H9 (cell line): ENCODE data around the gene TMEM120A. TPM values are rescaled to one million over a fixed set of nuclear protein-coding genes. Genes with fewer than 3 reads are reported as not detected.

ENCODE experiments used
- DNase-seq: peaks from one replicate; pipeline ENCODE4 v3.0.0-alpha.2; 2017
- H2AFZ ChIP-seq: one replicate; pipeline ENCODE4 v1.6.1; 2013; ENCODE audit warnings: mild to moderate bottlenecking, low read length, control low read depth, moderate library complexity
- H2AK5ac ChIP-seq: 2 replicates; pipeline ENCODE4 v1.6.1; 2013; ENCODE audit warnings: low read length, control low read depth, mixed read lengths; ENCODE audit not compliant: insufficient read length
- H2BK120ac ChIP-seq: one replicate; pipeline ENCODE4 v1.6.1; 2013; ENCODE audit warnings: low read depth, mild to moderate bottlenecking, low read length, control low read depth, inconsistent platforms; ENCODE audit not compliant: poor library complexity, severe bottlenecking
- H2BK12ac ChIP-seq: 2 replicates; pipeline ENCODE4 v1.6.1; 2013; ENCODE audit warnings: low read length, control low read depth, mixed read lengths, low read depth; ENCODE audit not compliant: insufficient read length
- H2BK15ac ChIP-seq: 2 replicates; pipeline ENCODE4 v1.6.1; 2013; ENCODE audit warnings: low read depth, low read length, control low read depth
- H2BK20ac ChIP-seq: one replicate; pipeline ENCODE4 v1.6.1; 2013; ENCODE audit warnings: low read depth, mild to moderate bottlenecking, low read length, control low read depth, inconsistent platforms; ENCODE audit not compliant: poor library complexity, severe bottlenecking
- H2BK5ac ChIP-seq: 2 replicates; pipeline ENCODE4 v1.6.1; 2013; ENCODE audit warnings: low read length, control low read depth, mixed read lengths; ENCODE audit not compliant: insufficient read length
- H3K14ac ChIP-seq: 2 replicates; pipeline ENCODE4 v1.6.1; 2013; ENCODE audit warnings: low read length, control low read depth; ENCODE audit not compliant: insufficient read depth
- H3K18ac ChIP-seq: 2 replicates; pipeline ENCODE4 v1.6.1; 2013; ENCODE audit warnings: low read depth, mild to moderate bottlenecking, mixed read lengths, low read length, control low read depth; ENCODE audit not compliant: insufficient read length
- H3K23ac ChIP-seq: 2 replicates; pipeline ENCODE4 v1.6.1; 2013; ENCODE audit warnings: low read length, control low read depth, mixed read lengths, low read depth; ENCODE audit not compliant: insufficient read length
- H3K23me2 ChIP-seq: 2 replicates; pipeline ENCODE4 v1.6.1; 2013; ENCODE audit warnings: low read depth, mild to moderate bottlenecking, mixed read lengths, low read length, control low read depth; ENCODE audit not compliant: insufficient read length, poor library complexity, severe bottlenecking
- H3K27ac ChIP-seq: 2 replicates; pipeline ENCODE4 v1.5.1; 2013; ENCODE audit warnings: low read length, control low read depth, mixed read lengths, low read depth; ENCODE audit not compliant: insufficient read length
- H3K27me3 ChIP-seq: 2 replicates; pipeline ENCODE4 v1.6.1; 2013; ENCODE audit warnings: low read length, control low read depth, inconsistent platforms; ENCODE audit not compliant: insufficient read depth
- H3K4ac ChIP-seq: 2 replicates; pipeline ENCODE4 v1.6.1; 2013; ENCODE audit warnings: low read depth, mild to moderate bottlenecking, control low read depth, inconsistent platforms, low read length, moderate library complexity
- H3K4me1 ChIP-seq: 2 replicates; pipeline ENCODE4 v1.6.1; 2013; ENCODE audit warnings: low read length, control low read depth, inconsistent platforms; ENCODE audit not compliant: insufficient read depth
- H3K4me2 ChIP-seq: 2 replicates; pipeline ENCODE4 v1.6.1; 2013; ENCODE audit warnings: low read length, control low read depth, mixed read lengths; ENCODE audit not compliant: insufficient read length, insufficient read depth
- H3K56ac ChIP-seq: 2 replicates; pipeline ENCODE4 v1.6.1; 2013; ENCODE audit warnings: low read depth, mild to moderate bottlenecking, mixed read lengths, low read length, control low read depth; ENCODE audit not compliant: insufficient read length
- H3K79me1 ChIP-seq: 2 replicates; pipeline ENCODE4 v1.6.1; 2013; ENCODE audit warnings: low read depth, mild to moderate bottlenecking, moderate library complexity, low read length, control low read depth, inconsistent platforms; ENCODE audit not compliant: insufficient read depth, poor library complexity, severe bottlenecking
- H3K79me2 ChIP-seq: 2 replicates; pipeline ENCODE4 v1.6.1; 2013; ENCODE audit warnings: low read length, control low read depth, inconsistent platforms; ENCODE audit not compliant: insufficient read depth
- H3K9ac ChIP-seq: 2 replicates; pipeline ENCODE4 v1.6.1; 2013; ENCODE audit warnings: low read length, control low read depth, mixed read lengths; ENCODE audit not compliant: insufficient read length; ENCODE audit errors: extremely low read depth
- H3K9me3 ChIP-seq: one replicate; pipeline ENCODE4 v1.6.1; 2013; ENCODE audit warnings: low read depth, low read length, inconsistent platforms; ENCODE audit not compliant: control insufficient read depth
- H3T11ph ChIP-seq: one replicate; pipeline ENCODE4 v1.6.1; 2013; ENCODE audit warnings: mild to moderate bottlenecking, low read length, control low read depth, inconsistent platforms
- H4K20me1 ChIP-seq: one replicate; pipeline ENCODE4 v1.6.1; 2013; ENCODE audit not compliant: control insufficient read depth, insufficient read length, insufficient read depth
- H4K5ac ChIP-seq: 2 replicates; pipeline ENCODE4 v1.6.1; 2013; ENCODE audit warnings: low read depth, mild to moderate bottlenecking, mixed read lengths, low read length, control low read depth; ENCODE audit not compliant: insufficient read length
- H4K8ac ChIP-seq: replicated peaks from 2 replicates; pipeline ENCODE4 v1.6.1; 2013; ENCODE audit warnings: low read length, control low read depth, mixed read lengths, low read depth; ENCODE audit not compliant: insufficient read length
- H4K91ac ChIP-seq: 2 replicates; pipeline ENCODE4 v1.6.1; 2013; ENCODE audit warnings: low read depth, mild to moderate bottlenecking, moderate library complexity, mixed read lengths, low read length, control low read depth; ENCODE audit not compliant: insufficient read length
- H3K27ac Mint-ChIP-seq, 3 experiments: 2 replicates in 2 of 3; 3 replicates in 1 of 3; pipeline ENCODE4 v1.8.0; 2020 to 2021; ENCODE audit warnings: mixed read lengths in 3 of 3, mild to moderate bottlenecking in 1 of 3, moderate library complexity in 1 of 3
- H3K27me3 Mint-ChIP-seq: 2 replicates; pipeline ENCODE4 v1.8.0; 2021; ENCODE audit warnings: low read depth, mild to moderate bottlenecking, moderate library complexity, mixed read lengths
- H3K36me3 Mint-ChIP-seq, 3 experiments: 2 replicates in 2 of 3; 3 replicates in 1 of 3; pipeline ENCODE4 v1.8.0; 2020 to 2021; ENCODE audit warnings: low read depth in 3 of 3, mixed read lengths in 3 of 3; ENCODE audit not compliant: insufficient read depth in 1 of 3
- H3K4me1 Mint-ChIP-seq, 2 experiments: 2 replicates each; pipeline ENCODE4 v1.8.0; 2020; ENCODE audit warnings: mixed read lengths in 2 of 2
- H3K4me3 Mint-ChIP-seq, 2 experiments: 2 replicates in 1 of 2; 3 replicates in 1 of 2; pipeline ENCODE4 v1.8.0; 2020 to 2021; ENCODE audit warnings: mild to moderate bottlenecking in 2 of 2, mixed read lengths in 2 of 2, moderate library complexity in 1 of 2
- H3K9me3 Mint-ChIP-seq, 2 experiments: 2 replicates in 1 of 2; 3 replicates in 1 of 2; pipeline ENCODE4 v1.8.0; 2020; ENCODE audit warnings: mild to moderate bottlenecking in 2 of 2, mixed read lengths in 2 of 2, moderate library complexity in 1 of 2
- CTCF ChIP-seq: fragments of 200-600 bp; sonication (generic); conservative IDR thresholded peaks from 3 replicates; pipeline ENCODE4 v1.8.0; 2021; ENCODE audit warnings: antibody characterized with exemption, mild to moderate bottlenecking
- WGBS: extraction: QIAGEN DNeasy Blood & Tissue Kit; methylation state at CpG from one replicate; pipeline ENCODE4 v1.1.7; 2013; ENCODE audit warnings: missing lambda C conversion rate, low lambda C conversion rate, mixed read lengths; ENCODE audit not compliant: insufficient read length; ENCODE audit errors: extremely low coverage; 5-methylcytosine and 5-hydroxymethylcytosine counted together
- total RNA-seq: library from RNA; stranded (reverse); gene quantifications from 2 replicates; pipeline ENCODE4 v1.2.1, GENCODE V29; 2021

TMEM120A gene
- total RNA-seq, 1 experiment from 2014 or later = 30.0 TPM

DNA sequence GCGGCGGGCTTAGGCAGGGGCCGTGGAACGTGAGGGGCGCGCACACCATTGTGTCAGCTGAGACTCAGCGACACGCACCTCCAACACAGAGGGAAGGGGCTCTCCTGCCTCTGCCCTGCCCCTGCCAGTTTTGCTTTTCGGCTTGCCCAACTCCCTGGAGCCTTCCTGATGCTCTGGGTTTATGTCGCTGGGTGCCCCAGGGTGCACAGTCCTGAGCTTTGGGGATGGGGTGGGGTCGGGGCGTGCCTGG is 13.3 kb downstream of the TMEM120A start:
- DNase-seq = no peak
- H3K9me3 ChIP-seq = no peaks in the 10 kb centered on the region
- no peak overlapping the region for H3K4me2 ChIP-seq
- H3K27ac ChIP-seq = no peak overlapping the region
- no peak overlapping the region for H3K9ac ChIP-seq
- no peaks in the 10 kb centered on the region for H3K27me3 ChIP-seq
- peaks cover 1% of the 10 kb centered on the region; the same call in 1 of the 2 replicates for H3K27me3 Mint-ChIP-seq
- H3K79me2 ChIP-seq = no peaks in the 10 kb centered on the region
- H3K14ac ChIP-seq = no peak overlapping the region
- no peak overlapping the region for H3K4ac ChIP-seq
- H4K5ac ChIP-seq = no peak overlapping the region
- H3K36me3 Mint-ChIP-seq = peaks cover 14 to 37% (median 34%) of the 10 kb centered on the region in 3 experiments
- no peak overlapping the region for H3K56ac ChIP-seq
- WGBS = no CpG with 5 or more reads among the region's 12 CpGs
- H4K8ac ChIP-seq = no peak overlapping the region
- H2BK5ac ChIP-seq = no peak overlapping the region
- H3K79me1 ChIP-seq = no peaks in the 10 kb centered on the region
- H2BK12ac ChIP-seq = no peak overlapping the region
- H3K23ac ChIP-seq = no peak overlapping the region
- no peaks in the 10 kb centered on the region for H3K4me1 Mint-ChIP-seq
- H3K18ac ChIP-seq = no peak overlapping the region
- H3K23me2 ChIP-seq = no peaks in the 10 kb centered on the region
- H2AK5ac ChIP-seq = no peak overlapping the region
- H3K4me1 ChIP-seq = no peaks in the 10 kb centered on the region
- no peak overlapping the region for H2BK20ac ChIP-seq
- H4K91ac ChIP-seq = no peak overlapping the region
- H3T11ph ChIP-seq = no peak overlapping the region
- no peaks in the 10 kb centered on the region for H3K9me3 Mint-ChIP-seq
- TF ChIP-seq CTCF = no peak
- H2AFZ ChIP-seq = no peak overlapping the region
- H2BK120ac ChIP-seq = no peak overlapping the region
- no peak overlapping the region for H2BK15ac ChIP-seq
- no peak overlapping the region for H3K4me3 Mint-ChIP-seq
- H3K27ac Mint-ChIP-seq = no peak overlapping the region
- H4K20me1 ChIP-seq = no peaks in the 10 kb centered on the region
